Measurements from ENCODE around the gene ZNF215.
"Not testable (repeated sequence)": the region's sequence is repeated elsewhere in the genome, so short reads cannot be mapped to it uniquely, and the experiment has no call there.

The ZNF215 gene

GRCh38 chr11:6931146-6931713 lies 5.0 kb downstream of the ZNF215 start:
- Histone ChIP-seq H3K9me3 (ENCODE audit: control insufficient read depth in 5 of 5, low read length in 5 of 5) (no peaks in the 10 kb centered on the region), H3K4me3 (ENCODE audit: low read depth in 1 of 5, low read length in 5 of 5) (no peak overlapping the region), H3K4me1 (ENCODE audit: control insufficient read depth in 5 of 5, insufficient read depth in 5 of 5, low read length in 5 of 5) (peaks cover 1 to 21% (median 14%) of the 10 kb centered on the region in 5 donors), H3K27ac (ENCODE audit: low read depth, low read length) (no peak overlapping the region), H3K36me3 (ENCODE audit: control insufficient read depth in 5 of 5, insufficient read depth in 5 of 5, low read length in 5 of 5) (no peaks in the 10 kb centered on the region), H3K9ac (ENCODE audit: low read length in 5 of 5) (no peak overlapping the region), H3K27me3 (ENCODE audit: control insufficient read depth in 5 of 5, insufficient read depth in 4 of 5, low read length in 5 of 5) (no peaks in the 10 kb centered on the region)

GRCh38 chr11:6932145-6932544 lies 5.9 kb downstream of the ZNF215 start:
- peaks cover 0 to 12% (median 5%) of the 10 kb centered on the region in 5 donors for H3K4me1 ChIP-seq (ENCODE audit: control insufficient read depth in 5 of 5, insufficient read depth in 5 of 5, low read length in 5 of 5)
- H3K9ac ChIP-seq (ENCODE audit: low read length in 5 of 5): no peak overlapping the region
- no peak overlapping the region for H3K4me3 ChIP-seq (ENCODE audit: low read depth in 1 of 5, low read length in 5 of 5)
- no peaks in the 10 kb centered on the region for H3K27me3 ChIP-seq (ENCODE audit: control insufficient read depth in 5 of 5, insufficient read depth in 4 of 5, low read length in 5 of 5)
- no peaks in the 10 kb centered on the region for H3K9me3 ChIP-seq (ENCODE audit: control insufficient read depth in 5 of 5, low read length in 5 of 5)
- no peak overlapping the region for H3K27ac ChIP-seq (ENCODE audit: low read depth, low read length)
- no peaks in the 10 kb centered on the region for H3K36me3 ChIP-seq (ENCODE audit: control insufficient read depth in 5 of 5, insufficient read depth in 5 of 5, low read length in 5 of 5)

DNA sequence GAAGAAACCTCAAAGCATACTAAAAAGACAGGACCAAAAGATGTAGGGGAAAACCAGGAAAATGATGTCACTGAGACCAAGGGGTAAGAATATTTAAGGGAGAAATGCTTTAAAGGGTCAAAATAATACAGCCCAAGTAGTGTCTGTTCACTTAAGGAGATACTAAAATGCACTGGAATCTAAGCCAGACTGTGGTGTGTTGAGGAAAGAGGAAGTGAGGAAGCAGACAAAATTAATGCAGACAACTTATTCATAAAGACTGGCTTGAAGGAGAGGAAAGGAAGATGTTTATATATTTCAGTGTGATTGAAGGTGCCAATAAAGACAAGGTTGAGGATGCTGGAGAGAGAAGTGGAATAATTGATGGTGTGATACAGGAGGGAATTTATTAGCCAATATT lies 15.7 kb downstream of the ZNF215 start:
- Histone ChIP-seq H3K4me3 (ENCODE audit: low read depth in 1 of 5, low read length in 5 of 5) (no peak overlapping the region), H3K9me3 (ENCODE audit: control insufficient read depth in 5 of 5, low read length in 5 of 5) (no peaks in the 10 kb centered on the region), H3K36me3 (ENCODE audit: control insufficient read depth in 5 of 5, insufficient read depth in 5 of 5, low read length in 5 of 5) (peaks cover 0 to 8% (median 0%) of the 10 kb centered on the region in 5 donors), H3K9ac (ENCODE audit: low read length in 5 of 5) (no peak overlapping the region), H3K4me1 (ENCODE audit: control insufficient read depth in 5 of 5, insufficient read depth in 5 of 5, low read length in 5 of 5) (no peaks in the 10 kb centered on the region), H3K27me3 (ENCODE audit: control insufficient read depth in 5 of 5, insufficient read depth in 4 of 5, low read length in 5 of 5) (no peaks in the 10 kb centered on the region), H3K27ac (ENCODE audit: low read depth, low read length) (no peak overlapping the region)

DNA sequence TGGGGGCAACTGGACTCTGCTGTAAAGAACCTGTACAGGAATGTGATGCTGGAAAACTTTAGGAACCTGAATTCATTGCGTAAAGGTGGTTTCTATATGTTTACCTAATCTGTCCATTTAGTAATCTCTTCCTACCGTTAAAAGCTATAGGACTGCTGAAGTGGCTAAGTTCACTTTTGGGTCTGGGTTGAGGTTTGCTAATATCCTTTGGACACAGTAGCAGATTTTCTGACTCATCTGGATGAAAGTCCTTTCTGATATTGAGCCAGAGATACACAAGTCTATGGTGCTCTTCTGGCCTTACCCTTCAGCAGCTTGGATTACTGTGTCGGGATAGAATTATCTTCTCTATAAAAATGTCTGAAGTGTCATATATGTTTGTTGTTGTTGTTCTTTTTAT lies 16.9 kb downstream of the ZNF215 start:
- peaks cover 0 to 8% (median 0%) of the 10 kb centered on the region in 5 donors for H3K36me3 ChIP-seq (ENCODE audit: control insufficient read depth in 5 of 5, insufficient read depth in 5 of 5, low read length in 5 of 5)
- no peaks in the 10 kb centered on the region for H3K27me3 ChIP-seq (ENCODE audit: control insufficient read depth in 5 of 5, insufficient read depth in 4 of 5, low read length in 5 of 5)
- no peak overlapping the region for H3K27ac ChIP-seq (ENCODE audit: low read depth, low read length)
- H3K9me3 ChIP-seq (ENCODE audit: control insufficient read depth in 5 of 5, low read length in 5 of 5): no peaks in the 10 kb centered on the region
- H3K4me1 ChIP-seq (ENCODE audit: control insufficient read depth in 5 of 5, insufficient read depth in 5 of 5, low read length in 5 of 5): no peaks in the 10 kb centered on the region
- H3K9ac ChIP-seq (ENCODE audit: low read length in 5 of 5): no peak overlapping the region
- H3K4me3 ChIP-seq (ENCODE audit: low read depth in 1 of 5, low read length in 5 of 5): no peak overlapping the region

DNA sequence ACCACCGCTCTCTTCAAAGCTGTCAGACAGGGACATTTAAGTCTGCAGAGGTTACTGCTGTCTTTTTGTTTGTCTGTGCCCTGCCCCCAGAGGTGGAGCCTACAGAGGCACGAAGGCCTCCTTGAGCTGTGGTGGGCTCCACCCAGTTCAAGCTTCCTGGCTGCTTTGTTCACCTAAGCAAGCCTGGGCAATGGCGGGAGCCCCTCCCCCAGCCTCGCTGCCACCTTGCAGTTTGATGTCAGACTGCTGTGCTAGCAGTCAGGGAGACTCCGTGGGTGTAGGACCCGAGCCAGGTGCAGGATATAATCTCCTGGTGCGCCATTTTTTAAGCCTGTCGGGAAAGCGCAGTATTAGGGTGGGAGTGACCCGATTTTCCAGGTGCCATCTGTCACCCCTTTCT lies 28.0 kb downstream of the ZNF215 start:
- H3K27ac ChIP-seq (ENCODE audit: low read depth, low read length); H3K4me1 ChIP-seq (ENCODE audit: control insufficient read depth in 5 of 5, insufficient read depth in 5 of 5, low read length in 5 of 5); H3K9me3 ChIP-seq (ENCODE audit: control insufficient read depth in 5 of 5, low read length in 5 of 5); H3K27me3 ChIP-seq (ENCODE audit: control insufficient read depth in 5 of 5, insufficient read depth in 4 of 5, low read length in 5 of 5); H3K9ac ChIP-seq (ENCODE audit: low read length in 5 of 5); H3K4me3 ChIP-seq (ENCODE audit: low read depth in 1 of 5, low read length in 5 of 5); H3K36me3 ChIP-seq (ENCODE audit: control insufficient read depth in 5 of 5, insufficient read depth in 5 of 5, low read length in 5 of 5): not testable (repeated sequence)

GRCh38 chr11:6962141-6962540 lies 35.9 kb downstream of the ZNF215 start:
- no peak overlapping the region for H3K9ac ChIP-seq (ENCODE audit: low read length in 5 of 5)
- H3K4me1 ChIP-seq (ENCODE audit: control insufficient read depth in 5 of 5, insufficient read depth in 5 of 5, low read length in 5 of 5): no peaks in the 10 kb centered on the region
- no peaks in the 10 kb centered on the region for H3K36me3 ChIP-seq (ENCODE audit: control insufficient read depth in 5 of 5, insufficient read depth in 5 of 5, low read length in 5 of 5)
- no peak overlapping the region for H3K4me3 ChIP-seq (ENCODE audit: low read depth in 1 of 5, low read length in 5 of 5)
- no peaks in the 10 kb centered on the region for H3K27me3 ChIP-seq (ENCODE audit: control insufficient read depth in 5 of 5, insufficient read depth in 4 of 5, low read length in 5 of 5)
- H3K27ac ChIP-seq (ENCODE audit: low read depth, low read length): no peak overlapping the region
- no peaks in the 10 kb centered on the region for H3K9me3 ChIP-seq (ENCODE audit: control insufficient read depth in 5 of 5, low read length in 5 of 5)

DNA sequence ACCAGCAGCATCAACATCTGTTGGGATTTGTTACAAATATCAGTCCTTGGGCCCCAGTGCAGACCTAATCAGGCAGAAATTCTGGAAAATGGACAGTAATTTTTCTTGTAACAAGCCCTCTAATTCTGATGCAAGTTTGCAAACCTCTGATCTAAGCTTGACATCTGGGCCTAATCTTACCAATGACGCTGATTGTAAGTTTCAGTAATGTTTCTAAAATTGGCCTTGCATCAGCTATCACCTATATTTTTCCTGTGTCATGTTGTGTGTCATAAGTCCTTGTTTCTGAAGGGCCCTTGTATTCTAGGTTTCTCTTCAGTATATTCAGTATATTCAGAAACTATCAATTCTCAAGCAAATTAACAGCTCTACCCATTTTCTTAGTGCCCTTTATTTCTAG lies 36.4 kb downstream of the ZNF215 start:
- Histone ChIP-seq H3K27me3 (ENCODE audit: control insufficient read depth in 5 of 5, insufficient read depth in 4 of 5, low read length in 5 of 5) (no peaks in the 10 kb centered on the region), H3K9me3 (ENCODE audit: control insufficient read depth in 5 of 5, low read length in 5 of 5) (no peaks in the 10 kb centered on the region), H3K36me3 (ENCODE audit: control insufficient read depth in 5 of 5, insufficient read depth in 5 of 5, low read length in 5 of 5) (no peaks in the 10 kb centered on the region), H3K4me3 (ENCODE audit: low read depth in 1 of 5, low read length in 5 of 5) (no peak overlapping the region), H3K27ac (ENCODE audit: low read depth, low read length) (no peak overlapping the region), H3K4me1 (ENCODE audit: control insufficient read depth in 5 of 5, insufficient read depth in 5 of 5, low read length in 5 of 5) (no peaks in the 10 kb centered on the region), H3K9ac (ENCODE audit: low read length in 5 of 5) (no peak overlapping the region)

- no peaks in the 10 kb centered on the region for H3K4me1 ChIP-seq (ENCODE audit: control insufficient read depth in 5 of 5, insufficient read depth in 5 of 5, low read length in 5 of 5)
- H3K36me3 ChIP-seq (ENCODE audit: control insufficient read depth in 5 of 5, insufficient read depth in 5 of 5, low read length in 5 of 5): no peaks in the 10 kb centered on the region
- no peaks in the 10 kb centered on the region for H3K27me3 ChIP-seq (ENCODE audit: control insufficient read depth in 5 of 5, insufficient read depth in 4 of 5, low read length in 5 of 5)
- no peak overlapping the region for H3K27ac ChIP-seq (ENCODE audit: low read depth, low read length)
- no peak overlapping the region for H3K9ac ChIP-seq (ENCODE audit: low read length in 5 of 5)
- peaks cover 0 to 3% (median 0%) of the 10 kb centered on the region in 5 donors for H3K9me3 ChIP-seq (ENCODE audit: control insufficient read depth in 5 of 5, low read length in 5 of 5)
- H3K4me3 ChIP-seq (ENCODE audit: low read depth in 1 of 5, low read length in 5 of 5): no peak overlapping the region
Observed at GRCh38 chr11:6968816-6969215, 42.6 kb downstream of the ZNF215 start.

DNA sequence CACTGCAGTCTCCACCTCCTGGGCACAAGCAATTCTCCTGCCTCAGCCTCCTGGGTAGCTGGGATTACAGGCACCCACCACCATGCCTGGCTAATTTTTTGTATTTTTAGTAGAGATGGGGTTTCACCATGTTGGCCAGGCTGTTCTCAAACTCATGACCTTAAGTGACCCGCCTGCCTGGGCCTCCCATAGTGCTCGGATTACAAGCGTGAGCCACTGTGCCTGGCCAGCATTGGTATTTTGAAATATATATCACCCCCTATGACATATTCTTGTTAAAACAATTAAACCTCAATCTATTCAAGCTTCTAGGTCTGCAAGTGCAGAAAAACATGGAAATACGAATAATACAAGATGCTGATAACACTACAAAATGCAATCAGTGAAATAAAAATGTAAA lies 43.6 kb downstream of the ZNF215 start:
- not testable (repeated sequence) for H3K4me1 ChIP-seq (ENCODE audit: control insufficient read depth in 5 of 5, insufficient read depth in 5 of 5, low read length in 5 of 5); H3K27ac ChIP-seq (ENCODE audit: low read depth, low read length); H3K4me3 ChIP-seq (ENCODE audit: low read depth in 1 of 5, low read length in 5 of 5); H3K9ac ChIP-seq (ENCODE audit: low read length in 5 of 5); H3K9me3 ChIP-seq (ENCODE audit: control insufficient read depth in 5 of 5, low read length in 5 of 5); H3K27me3 ChIP-seq (ENCODE audit: control insufficient read depth in 5 of 5, insufficient read depth in 4 of 5, low read length in 5 of 5); H3K36me3 ChIP-seq (ENCODE audit: control insufficient read depth in 5 of 5, insufficient read depth in 5 of 5, low read length in 5 of 5)

- no peak overlapping the region for H3K27ac ChIP-seq (ENCODE audit: low read depth, low read length)
- H3K27me3 ChIP-seq (ENCODE audit: control insufficient read depth in 5 of 5, insufficient read depth in 4 of 5, low read length in 5 of 5): no peaks in the 10 kb centered on the region
- H3K36me3 ChIP-seq (ENCODE audit: control insufficient read depth in 5 of 5, insufficient read depth in 5 of 5, low read length in 5 of 5): no peaks in the 10 kb centered on the region
- H3K4me1 ChIP-seq (ENCODE audit: control insufficient read depth in 5 of 5, insufficient read depth in 5 of 5, low read length in 5 of 5): no peaks in the 10 kb centered on the region
- no peaks in the 10 kb centered on the region for H3K9me3 ChIP-seq (ENCODE audit: control insufficient read depth in 5 of 5, low read length in 5 of 5)
- no peak overlapping the region for H3K4me3 ChIP-seq (ENCODE audit: low read depth in 1 of 5, low read length in 5 of 5)
- H3K9ac ChIP-seq (ENCODE audit: low read length in 5 of 5): no peak overlapping the region
Observed at GRCh38 chr11:6979365-6979764, 53.1 kb downstream of the ZNF215 start.

- no peak overlapping the region for H3K27ac ChIP-seq (ENCODE audit: low read depth, low read length)
- H3K9me3 ChIP-seq (ENCODE audit: control insufficient read depth in 5 of 5, low read length in 5 of 5): no peaks in the 10 kb centered on the region
- no peak overlapping the region for H3K4me3 ChIP-seq (ENCODE audit: low read depth in 1 of 5, low read length in 5 of 5)
- no peaks in the 10 kb centered on the region for H3K4me1 ChIP-seq (ENCODE audit: control insufficient read depth in 5 of 5, insufficient read depth in 5 of 5, low read length in 5 of 5)
- H3K36me3 ChIP-seq (ENCODE audit: control insufficient read depth in 5 of 5, insufficient read depth in 5 of 5, low read length in 5 of 5): no peaks in the 10 kb centered on the region
- H3K9ac ChIP-seq (ENCODE audit: low read length in 5 of 5): no peak overlapping the region
- no peaks in the 10 kb centered on the region for H3K27me3 ChIP-seq (ENCODE audit: control insufficient read depth in 5 of 5, insufficient read depth in 4 of 5, low read length in 5 of 5)
Observed at GRCh38 chr11:6986487-6986886, 60.3 kb downstream of the ZNF215 start.
